ENCODE results near the gene PLBD2.

PLBD2 gene

GRCh38 chr12:113328368-113328889, 30.0 kb upstream of the PLBD2 start:
- peaks cover 0 to 9% (median 7%) of the 10 kb centered on the region in 4 experiments for H3K4me1 ChIP-seq (ENCODE audit: control extremely low read depth in 1 of 4, control insufficient read depth in 4 of 4, insufficient read depth in 4 of 4, low read length in 3 of 4)
- no peak overlapping the region for H3K4me3 ChIP-seq (ENCODE audit: control insufficient read depth in 1 of 7, extremely low read depth in 1 of 7, insufficient read depth in 4 of 7, low read depth in 2 of 7, low read length in 6 of 7)
- DNase-seq, result no peak
- ChIA-PET POLR2A (no interaction called here), CTCF (no interaction called here)
- H3K36me3 ChIP-seq (ENCODE audit: control insufficient read depth in 4 of 4, insufficient read depth in 4 of 4, low read length in 3 of 4), result peaks cover 4 to 46% (median 20%) of the 10 kb centered on the region in 4 experiments
- H3K27ac ChIP-seq (ENCODE audit: insufficient read depth in 1 of 2, low read depth in 1 of 2, low read length in 2 of 2, poor library complexity in 1 of 2, severe bottlenecking in 2 of 2), result no peak overlapping the region
- WGBS (ENCODE audit: insufficient coverage), result 100% methylated on average over 3 of the region's 5 CpGs
- no peaks in the 10 kb centered on the region for H3K27me3 ChIP-seq (replicated peaks in 2 of 5; ENCODE audit: control insufficient read depth in 4 of 5, insufficient read depth in 5 of 5, low read length in 4 of 5)
- no peaks in the 10 kb centered on the region for H3K9me3 ChIP-seq (ENCODE audit: control extremely low read depth in 1 of 5, control insufficient read depth in 4 of 5, insufficient read depth in 2 of 5, low read depth in 1 of 5, low read length in 4 of 5)

DNA sequence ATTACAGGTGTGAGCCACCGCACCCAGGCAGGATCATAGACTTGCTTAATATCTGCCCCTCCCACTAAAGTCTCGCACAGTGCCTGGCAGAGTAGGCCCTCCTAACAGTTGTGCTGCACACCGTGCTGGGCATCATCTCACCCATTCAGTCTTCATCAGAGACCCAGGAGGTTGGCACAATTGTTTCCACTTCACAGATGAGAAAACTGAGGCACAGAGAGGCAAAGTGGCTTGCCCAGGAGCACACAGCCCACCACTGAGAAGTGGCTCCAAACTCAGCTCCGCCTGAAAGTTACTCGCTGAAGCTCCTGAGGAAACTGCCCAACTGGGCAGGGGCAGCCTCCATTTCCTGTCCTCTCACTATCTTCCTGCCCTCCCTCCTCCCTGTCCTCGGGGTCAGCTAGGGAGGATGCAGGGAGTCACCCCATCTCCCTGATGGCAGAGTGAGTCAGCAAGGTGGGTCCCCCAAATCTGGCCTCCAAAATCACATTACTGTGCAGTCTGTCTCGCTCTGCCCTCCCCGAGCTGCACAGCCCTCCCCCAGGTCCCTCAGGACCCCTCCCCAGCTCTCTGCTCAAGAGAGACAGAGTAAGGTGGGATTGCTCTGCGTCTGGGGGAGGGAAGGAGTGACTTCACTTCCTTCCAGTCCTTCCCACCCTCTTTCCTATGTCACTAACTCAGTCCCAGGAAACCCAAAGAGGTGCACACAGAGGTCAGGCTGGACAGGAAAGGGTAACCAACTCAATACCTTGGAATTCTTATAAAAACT, 29.2 kb upstream of the PLBD2 start:
- H3K27ac ChIP-seq (ENCODE audit: insufficient read depth in 1 of 2, low read depth in 1 of 2, low read length in 2 of 2, poor library complexity in 1 of 2, severe bottlenecking in 2 of 2), result no peak overlapping the region
- H3K9me3 ChIP-seq (ENCODE audit: control extremely low read depth in 1 of 5, control insufficient read depth in 4 of 5, insufficient read depth in 2 of 5, low read depth in 1 of 5, low read length in 4 of 5), result no peaks in the 10 kb centered on the region
- peaks cover 0 to 16% (median 14%) of the 10 kb centered on the region in 4 experiments for H3K4me1 ChIP-seq (ENCODE audit: control extremely low read depth in 1 of 4, control insufficient read depth in 4 of 4, insufficient read depth in 4 of 4, low read length in 3 of 4)
- ChIA-PET CTCF (interaction anchor here (0.5 kb wide), 1 partner anchor 140 kb away, joined by 3 read pairs; no protein-coding TSS in a partner anchor), POLR2A (no interaction called here)
- no peaks in the 10 kb centered on the region for H3K27me3 ChIP-seq (replicated peaks in 2 of 5; ENCODE audit: control insufficient read depth in 4 of 5, insufficient read depth in 5 of 5, low read length in 4 of 5)
- DNase-seq, result no peak
- 98% methylated on average over 6 of the region's 9 CpGs for WGBS (ENCODE audit: insufficient coverage)
- H3K36me3 ChIP-seq (ENCODE audit: control insufficient read depth in 4 of 4, insufficient read depth in 4 of 4, low read length in 3 of 4), result peaks cover 4 to 46% (median 19%) of the 10 kb centered on the region in 4 experiments
- no peak overlapping the region for H3K4me3 ChIP-seq (ENCODE audit: control insufficient read depth in 1 of 7, extremely low read depth in 1 of 7, insufficient read depth in 4 of 7, low read depth in 2 of 7, low read length in 6 of 7)

GRCh38 chr12:113329791-113330417, 28.5 kb upstream of the PLBD2 start:
- no peak overlapping the region for H3K27ac ChIP-seq (ENCODE audit: insufficient read depth in 1 of 2, low read depth in 1 of 2, low read length in 2 of 2, poor library complexity in 1 of 2, severe bottlenecking in 2 of 2)
- POLR2A ChIA-PET, result no interaction called here
- CTCF ChIA-PET, result interaction anchor here (0.5 kb wide), 1 partner anchor 141 kb away, joined by 3 read pairs; no protein-coding TSS in a partner anchor
- peaks cover 0 to 23% (median 17%) of the 10 kb centered on the region in 4 experiments for H3K4me1 ChIP-seq (ENCODE audit: control extremely low read depth in 1 of 4, control insufficient read depth in 4 of 4, insufficient read depth in 4 of 4, low read length in 3 of 4)
- H3K36me3 ChIP-seq (ENCODE audit: control insufficient read depth in 4 of 4, insufficient read depth in 4 of 4, low read length in 3 of 4), result peaks cover 4 to 46% (median 19%) of the 10 kb centered on the region in 4 experiments
- no peaks in the 10 kb centered on the region for H3K9me3 ChIP-seq (ENCODE audit: control extremely low read depth in 1 of 5, control insufficient read depth in 4 of 5, insufficient read depth in 2 of 5, low read depth in 1 of 5, low read length in 4 of 5)
- WGBS (ENCODE audit: insufficient coverage), result no CpG with 5 or more reads among the region's 1 CpG
- no peak overlapping the region for H3K4me3 ChIP-seq (ENCODE audit: control insufficient read depth in 1 of 7, extremely low read depth in 1 of 7, insufficient read depth in 4 of 7, low read depth in 2 of 7, low read length in 6 of 7)
- H3K27me3 ChIP-seq (replicated peaks in 2 of 5; ENCODE audit: control insufficient read depth in 4 of 5, insufficient read depth in 5 of 5, low read length in 4 of 5), result no peaks in the 10 kb centered on the region
- no peak for DNase-seq

DNA sequence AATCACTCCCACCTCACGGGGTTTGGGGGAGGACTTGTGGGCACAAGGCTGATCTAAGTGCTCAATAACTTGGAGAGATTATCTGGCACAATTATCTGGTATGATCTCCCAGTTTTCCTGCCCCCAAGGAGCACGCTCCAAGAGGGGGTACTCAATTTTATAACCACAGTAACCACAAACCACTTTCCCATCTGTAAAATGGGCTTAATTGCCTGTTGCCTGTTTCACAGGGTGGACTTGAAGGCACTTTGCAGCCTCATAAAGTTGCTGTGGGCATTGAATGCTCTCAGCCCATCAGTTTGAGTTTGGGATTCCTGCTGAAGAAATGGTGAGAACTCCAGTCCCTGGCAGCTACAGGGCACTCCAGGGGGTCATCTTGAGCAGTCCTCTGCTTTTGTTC, 27.9 kb upstream of the PLBD2 start:
- Histone ChIP-seq H3K27me3 (replicated peaks in 2 of 5; ENCODE audit: control insufficient read depth in 4 of 5, insufficient read depth in 5 of 5, low read length in 4 of 5) (no peaks in the 10 kb centered on the region), H3K27ac (ENCODE audit: insufficient read depth in 1 of 2, low read depth in 1 of 2, low read length in 2 of 2, poor library complexity in 1 of 2, severe bottlenecking in 2 of 2) (no peak overlapping the region), H3K9me3 (ENCODE audit: control extremely low read depth in 1 of 5, control insufficient read depth in 4 of 5, insufficient read depth in 2 of 5, low read depth in 1 of 5, low read length in 4 of 5) (no peaks in the 10 kb centered on the region), H3K4me1 (ENCODE audit: control extremely low read depth in 1 of 4, control insufficient read depth in 4 of 4, insufficient read depth in 4 of 4, low read length in 3 of 4) (peaks cover 3 to 26% (median 20%) of the 10 kb centered on the region in 4 experiments), H3K36me3 (ENCODE audit: control insufficient read depth in 4 of 4, insufficient read depth in 4 of 4, low read length in 3 of 4) (peaks cover 4 to 46% (median 19%) of the 10 kb centered on the region in 4 experiments), H3K4me3 (ENCODE audit: control insufficient read depth in 1 of 7, extremely low read depth in 1 of 7, insufficient read depth in 4 of 7, low read depth in 2 of 7, low read length in 6 of 7) (no peak overlapping the region)
- ChIA-PET CTCF (no interaction called here), POLR2A (no interaction called here)
- 100% methylated on average over 1 of the region's 2 CpGs for WGBS (ENCODE audit: insufficient coverage)
- no peak for DNase-seq

- Histone ChIP-seq H3K27ac (ENCODE audit: insufficient read depth in 1 of 2, low read depth in 1 of 2, low read length in 2 of 2, poor library complexity in 1 of 2, severe bottlenecking in 2 of 2) (no peak overlapping the region), H3K4me3 (ENCODE audit: control insufficient read depth in 1 of 7, extremely low read depth in 1 of 7, insufficient read depth in 4 of 7, low read depth in 2 of 7, low read length in 6 of 7) (peak overlapping the region in 4 of 7 experiments; percentile 7 to 95 (median 56)), H3K9me3 (ENCODE audit: control extremely low read depth in 1 of 5, control insufficient read depth in 4 of 5, insufficient read depth in 2 of 5, low read depth in 1 of 5, low read length in 4 of 5) (no peaks in the 10 kb centered on the region), H3K36me3 (ENCODE audit: control insufficient read depth in 4 of 4, insufficient read depth in 4 of 4, low read length in 3 of 4) (peaks cover 4 to 43% (median 19%) of the 10 kb centered on the region in 4 experiments), H3K27me3 (replicated peaks in 2 of 5; ENCODE audit: control insufficient read depth in 4 of 5, insufficient read depth in 5 of 5, low read length in 4 of 5) (no peaks in the 10 kb centered on the region), H3K4me1 (ENCODE audit: control extremely low read depth in 1 of 4, control insufficient read depth in 4 of 4, insufficient read depth in 4 of 4, low read length in 3 of 4) (peaks cover 3 to 26% (median 20%) of the 10 kb centered on the region in 4 experiments)
- CTCF ChIA-PET, result interaction anchor here (1.1 to 1.4 kb wide), 4 partner anchors 8 to 31 kb away, joined by 3 to 6 read pairs (median 4); no protein-coding TSS in a partner anchor
- WGBS (ENCODE audit: insufficient coverage), result 89% methylated on average over 7 of the region's 17 CpGs
- no peak for DNase-seq
- POLR2A ChIA-PET, result no interaction called here
Observed at GRCh38 chr12:113332688-113333417, 25.5 kb upstream of the PLBD2 start.

- WGBS (ENCODE audit: insufficient coverage), result 76% methylated on average over 3 of the region's 5 CpGs
- Histone ChIP-seq H3K9me3 (ENCODE audit: control extremely low read depth in 1 of 5, control insufficient read depth in 4 of 5, insufficient read depth in 2 of 5, low read depth in 1 of 5, low read length in 4 of 5) (no peaks in the 10 kb centered on the region), H3K27me3 (replicated peaks in 2 of 5; ENCODE audit: control insufficient read depth in 4 of 5, insufficient read depth in 5 of 5, low read length in 4 of 5) (no peaks in the 10 kb centered on the region), H3K4me1 (ENCODE audit: control extremely low read depth in 1 of 4, control insufficient read depth in 4 of 4, insufficient read depth in 4 of 4, low read length in 3 of 4) (peaks cover 3 to 26% (median 20%) of the 10 kb centered on the region in 4 experiments), H3K27ac (ENCODE audit: insufficient read depth in 1 of 2, low read depth in 1 of 2, low read length in 2 of 2, poor library complexity in 1 of 2, severe bottlenecking in 2 of 2) (no peak overlapping the region), H3K4me3 (ENCODE audit: control insufficient read depth in 1 of 7, extremely low read depth in 1 of 7, insufficient read depth in 4 of 7, low read depth in 2 of 7, low read length in 6 of 7) (peak overlapping the region in 4 of 7 experiments; percentile 7 to 95 (median 56)), H3K36me3 (ENCODE audit: control insufficient read depth in 4 of 4, insufficient read depth in 4 of 4, low read length in 3 of 4) (peaks cover 4 to 41% (median 18%) of the 10 kb centered on the region in 4 experiments)
- DNase-seq, result no peak
- CTCF ChIA-PET, result interaction anchor here (1.1 to 1.2 kb wide), 3 partner anchors 9 to 30 kb away, joined by 3 to 4 read pairs (median 4); no protein-coding TSS in a partner anchor
- POLR2A ChIA-PET, result interaction anchor here (1.1 kb wide), 1 partner anchor 25 kb away, joined by 3 read pairs; the partner anchor contains the start of gene PLBD2
Observed at GRCh38 chr12:113333418-113333750, 25.0 kb upstream of the PLBD2 start.
